ENCODE data around the gene C10orf71.

- TF ChIP-seq CTCF (IDR thresholded peaks at IDR 0.05) (no peak), POLR2AphosphoS5 (IDR thresholded peaks at IDR 0.05; ENCODE audit: low read depth, low read length) (no peak), RAD21 (IDR thresholded peaks at IDR 0.05; ENCODE audit: low read length) (no peak), SIN3A (IDR thresholded peaks at IDR 0.05; ENCODE audit: borderline replicate concordance, low read depth, low read length) (no peak), EP300 (IDR thresholded peaks at IDR 0.05; ENCODE audit: borderline replicate concordance in 1 of 2, low read depth in 1 of 2, low read length in 1 of 2) (no peak), REST (IDR thresholded peaks at IDR 0.05; ENCODE audit: low read depth, low read length) (no peak), ZBTB33 (IDR thresholded peaks at IDR 0.05; ENCODE audit: borderline replicate concordance, low read depth) (no peak), NRF1 (IDR thresholded peaks at IDR 0.05; ENCODE audit: low read depth, low read length) (no peak), JUND (IDR thresholded peaks at IDR 0.05) (no peak), YY1 (IDR thresholded peaks at IDR 0.05; ENCODE audit: low read depth) (no peak), USF2 (IDR thresholded peaks at IDR 0.05; ENCODE audit: borderline replicate concordance, low read depth, low read length) (no peak)
These were observed 10.5 kb upstream of the C10orf71 start for GRCh38 chr10:49288341-49289065.

All from SK-N-SH (cell line).